ENCODE measurements around the gene TSPEAR.

GRCh38 chr21:44615911-44616590 lies 95.3 kb downstream of the TSPEAR start:
- TF ChIP-seq CTCF (IDR thresholded peaks at IDR 0.05) (no peak), ZFX (IDR thresholded peaks at IDR 0.05; ENCODE audit: borderline replicate concordance) (no peak)

All from 22Rv1 (cell line).